GM12874 (cell line): ENCODE data around the gene RAI14.

Experiments used
- CTCF ChIP-seq: IDR thresholded peaks from 2 replicates; pipeline ENCODE4 v1.5.1; 2011; ENCODE audit warnings: low read depth, mild to moderate bottlenecking, control low read depth, low read length, moderate library complexity; ENCODE audit not compliant: insufficient read depth

RAI14 gene

GRCh38 chr5:34772267-34773098, 116.4 kb downstream of the RAI14 start:
- TF ChIP-seq CTCF, result no peak

- no peak for TF ChIP-seq CTCF
These were observed 118.0 kb downstream of the RAI14 start for GRCh38 chr5:34774139-34774538.

- TF ChIP-seq CTCF, result no peak
These were observed 119.8 kb downstream of the RAI14 start for GRCh38 chr5:34775886-34776285.

- no peak for TF ChIP-seq CTCF
These were observed 122.1 kb downstream of the RAI14 start for GRCh38 chr5:34778091-34778850.

- no peak for TF ChIP-seq CTCF
These were observed 130.9 kb downstream of the RAI14 start for GRCh38 chr5:34787035-34787434.

- no peak for TF ChIP-seq CTCF
These were observed 132.9 kb downstream of the RAI14 start for GRCh38 chr5:34789021-34789531.

GRCh38 chr5:34789639-34790038, 133.5 kb downstream of the RAI14 start:
- no peak for TF ChIP-seq CTCF
